HG03064 (cell line): ENCODE measurements around the gene C18orf32.
"Not testable (repeated sequence)": the region's sequence is repeated elsewhere in the genome, so short reads cannot be mapped to it uniquely, and the experiment has no call there.

Experiments
- ATAC-seq: cut with Tn5 transposase; IDR thresholded peaks from one replicate; pipeline ENCODE4 v1.9.1; 2021; ENCODE audit warnings: low read depth; ENCODE audit not compliant: unreplicated experiment

Gene C18orf32

DNA sequence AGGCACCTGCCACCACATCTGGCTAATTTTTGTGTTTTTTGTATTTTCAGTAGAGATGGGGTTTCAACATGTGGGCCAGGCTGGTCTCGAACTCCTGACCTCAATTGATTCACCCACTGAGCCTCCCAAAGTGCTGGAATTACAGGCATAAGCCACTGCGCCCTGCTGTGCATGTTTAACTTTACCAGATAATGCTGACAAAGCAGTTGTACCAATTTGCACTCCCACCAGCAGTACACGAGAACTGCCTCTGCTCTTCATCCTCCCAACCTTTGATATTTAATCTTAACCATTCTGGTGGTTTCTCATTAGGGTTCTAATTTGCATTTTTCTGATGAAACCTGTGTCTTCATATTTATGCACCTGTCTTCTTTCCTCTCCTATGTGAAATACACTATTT lies 14.6 kb downstream of the C18orf32 start:
- ATAC-seq: no peak

DNA sequence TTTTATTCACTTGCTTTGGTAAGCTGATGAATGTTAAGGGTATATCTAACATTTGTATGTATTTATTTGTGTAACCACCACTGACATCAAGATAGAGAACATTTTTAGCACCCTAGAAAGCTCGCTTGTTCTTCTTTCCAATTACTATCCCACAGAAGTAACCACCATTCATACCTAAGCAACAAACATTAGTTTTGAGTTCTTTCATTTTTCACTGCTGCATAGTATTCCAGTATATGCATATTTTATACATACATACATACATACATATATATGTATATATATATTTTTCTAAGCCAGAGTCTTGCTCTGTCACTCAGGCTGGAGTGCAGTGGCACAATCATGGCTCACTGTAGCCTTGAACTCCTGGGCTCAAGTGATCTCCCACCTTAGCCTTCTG lies 15.5 kb downstream of the C18orf32 start:
- ATAC-seq: no peak

DNA sequence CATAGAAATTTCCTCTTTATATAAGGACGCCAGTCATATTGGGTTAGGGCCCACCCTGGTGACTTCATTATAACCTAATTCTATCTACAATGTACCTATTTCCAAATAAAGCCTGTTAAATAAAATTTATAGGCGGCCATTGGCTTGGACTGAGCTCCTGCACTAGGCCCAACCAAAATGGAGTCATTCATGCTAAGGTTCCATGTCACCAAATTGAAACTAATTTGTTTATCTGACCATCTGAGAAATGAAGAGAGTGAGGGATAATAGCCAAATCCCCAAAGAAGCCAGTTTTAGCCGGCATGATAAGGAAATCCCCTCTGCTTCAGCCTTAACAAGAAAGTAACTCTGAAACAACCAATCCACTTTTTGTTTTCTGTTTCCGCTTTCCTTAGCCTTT lies 19.4 kb downstream of the C18orf32 start:
- ATAC-seq: no peak

DNA sequence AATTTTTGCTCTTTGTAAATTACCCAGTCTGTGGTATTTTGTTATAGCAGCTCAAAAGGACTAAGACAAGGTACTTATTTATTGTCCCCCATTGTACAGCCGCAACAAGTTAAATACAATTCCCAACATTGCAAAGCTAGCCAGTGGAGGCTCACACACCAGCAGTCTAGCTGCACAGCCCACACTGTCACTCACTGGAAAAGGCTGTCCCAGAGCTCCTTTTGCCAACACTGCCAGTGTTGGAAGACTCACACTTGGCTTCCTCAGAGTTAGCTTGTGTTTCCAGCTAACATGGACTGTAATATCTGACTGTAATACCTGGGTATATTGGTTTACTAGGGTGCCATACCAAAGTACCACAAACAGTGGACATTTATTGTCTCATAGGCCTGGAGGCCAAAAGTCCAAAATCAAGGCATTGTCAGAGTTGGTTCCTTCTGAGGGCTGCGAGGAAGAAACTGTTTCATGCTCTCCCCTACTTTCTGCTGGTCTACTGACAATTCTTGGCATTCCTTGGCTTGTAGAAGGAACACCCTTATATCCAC lies 19.9 kb downstream of the C18orf32 start:
- no peak for ATAC-seq

DNA sequence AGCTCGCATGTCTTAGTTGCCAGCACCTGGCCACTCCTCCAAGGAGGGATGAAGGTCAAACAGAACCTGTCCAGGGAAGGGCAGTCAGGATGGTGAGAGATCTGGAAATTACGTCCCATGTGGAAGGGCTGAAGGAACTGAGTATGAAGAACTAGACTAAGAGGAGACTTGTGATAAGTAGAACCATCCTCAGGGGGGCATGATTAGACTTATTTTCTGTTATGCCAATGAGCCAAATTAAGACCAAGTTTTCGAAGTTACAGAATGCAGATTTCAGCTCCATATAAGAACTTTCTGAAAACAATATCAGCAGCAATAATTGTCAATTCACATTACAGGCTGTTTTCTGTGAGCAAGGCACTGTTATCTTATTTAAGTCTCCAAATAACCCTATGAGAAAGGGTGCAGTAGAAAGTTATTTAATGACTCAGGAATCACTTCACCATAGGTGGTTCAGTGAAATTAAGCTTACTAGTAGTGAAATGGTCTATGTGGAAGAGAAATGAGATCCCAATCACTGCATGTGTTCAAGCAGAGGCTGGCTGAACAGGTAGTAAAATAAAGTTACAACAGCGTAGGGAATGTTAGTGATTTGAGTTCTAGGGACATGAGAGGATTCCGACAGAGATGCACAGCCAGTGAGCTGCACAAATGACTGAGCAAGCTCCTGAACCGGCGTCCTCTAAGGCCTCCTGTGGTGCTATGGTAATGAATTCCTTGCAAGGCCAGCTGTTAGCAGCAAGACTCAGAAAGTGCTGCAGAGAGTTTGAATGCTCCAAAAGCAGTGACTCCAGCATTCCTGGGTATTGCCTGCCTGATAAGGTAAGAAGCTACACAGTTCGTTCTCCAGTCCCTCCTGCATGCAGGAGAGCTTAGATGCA lies 22.1 kb downstream of the C18orf32 start:
- ATAC-seq: no peak

DNA sequence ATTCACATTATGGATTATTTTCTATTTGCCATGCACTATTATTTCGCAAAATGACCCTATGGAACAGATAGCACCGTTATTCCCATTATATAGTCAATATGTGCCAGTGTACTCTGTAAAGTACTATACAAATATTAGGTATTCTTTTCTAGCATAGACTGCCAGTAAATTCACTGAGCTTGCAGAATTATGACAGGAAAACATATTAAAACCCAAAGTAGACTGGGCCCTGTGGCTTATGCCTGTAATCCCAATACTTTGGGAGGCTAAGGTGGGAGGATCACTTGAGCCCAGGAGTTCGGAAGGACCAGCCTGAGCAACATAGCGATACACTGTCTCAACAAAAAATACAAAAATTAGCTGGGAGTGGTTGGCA lies 25.4 kb downstream of the C18orf32 start:
- no peak for ATAC-seq

DNA sequence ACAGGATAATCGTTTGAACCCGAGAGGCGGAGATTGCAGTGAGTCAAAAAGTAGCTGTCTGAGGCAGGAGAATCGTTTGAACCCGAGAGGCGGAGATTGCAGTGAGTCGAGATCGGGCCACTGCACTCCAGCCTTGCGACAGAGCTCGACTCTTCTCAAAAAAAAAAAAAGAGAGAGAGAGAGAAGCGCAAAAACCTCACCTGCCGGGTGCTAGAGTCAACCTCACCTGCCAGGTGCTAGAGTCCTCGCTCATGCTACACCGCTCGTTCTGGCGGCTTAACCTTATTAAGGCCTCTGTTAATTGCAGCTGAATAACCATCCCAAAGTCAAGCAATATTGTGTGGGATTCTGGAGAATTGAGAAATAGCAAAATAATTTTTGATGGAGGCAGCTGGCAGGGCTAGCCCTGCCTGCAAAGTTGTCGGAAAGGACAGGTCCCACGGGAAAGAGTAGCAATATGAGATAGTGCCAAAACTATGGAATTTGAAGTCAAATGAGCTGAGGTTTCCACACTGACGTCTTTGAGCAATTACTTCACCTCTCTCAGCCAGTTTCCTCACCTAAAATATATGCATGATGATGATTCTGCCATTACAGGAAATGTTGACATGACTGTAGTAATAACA lies 25.9 kb downstream of the C18orf32 start:
- ATAC-seq: no peak

DNA sequence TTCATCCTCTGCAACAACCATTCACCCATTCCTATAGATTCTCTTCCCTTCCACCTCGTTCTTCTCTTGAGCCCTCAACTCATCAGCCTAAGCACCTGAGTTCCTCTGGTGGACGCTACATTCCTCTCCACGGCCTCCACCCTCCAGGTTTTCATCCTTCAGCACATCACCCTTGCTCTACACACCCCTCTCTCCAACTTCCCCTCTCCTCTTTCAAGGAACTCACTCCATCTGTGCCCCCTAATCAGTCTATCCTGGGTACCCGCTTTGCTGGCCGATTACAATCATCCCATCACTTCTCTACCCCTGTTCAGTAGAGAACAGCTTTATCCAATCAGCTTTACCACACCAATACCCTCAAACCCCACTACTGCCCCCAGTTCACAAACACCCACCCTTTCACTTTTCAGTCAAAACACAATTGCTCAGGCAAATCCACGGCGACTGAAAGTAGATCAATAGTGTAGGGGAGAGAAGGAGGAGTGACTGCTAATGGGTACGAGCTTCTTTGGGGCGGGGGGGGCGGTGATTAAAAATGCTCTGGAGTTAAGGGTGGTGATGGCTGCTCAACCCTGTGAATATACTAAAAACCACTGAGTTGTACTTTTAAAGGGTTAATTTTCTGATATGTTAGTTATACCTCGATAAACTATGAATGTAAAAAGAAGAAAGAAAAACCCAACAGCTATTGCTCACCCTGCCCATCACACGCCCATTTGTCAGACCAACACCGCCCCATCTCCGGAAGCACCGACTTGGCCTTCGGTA lies 27.4 kb downstream of the C18orf32 start:
- peak; percentile 35 for ATAC-seq

DNA sequence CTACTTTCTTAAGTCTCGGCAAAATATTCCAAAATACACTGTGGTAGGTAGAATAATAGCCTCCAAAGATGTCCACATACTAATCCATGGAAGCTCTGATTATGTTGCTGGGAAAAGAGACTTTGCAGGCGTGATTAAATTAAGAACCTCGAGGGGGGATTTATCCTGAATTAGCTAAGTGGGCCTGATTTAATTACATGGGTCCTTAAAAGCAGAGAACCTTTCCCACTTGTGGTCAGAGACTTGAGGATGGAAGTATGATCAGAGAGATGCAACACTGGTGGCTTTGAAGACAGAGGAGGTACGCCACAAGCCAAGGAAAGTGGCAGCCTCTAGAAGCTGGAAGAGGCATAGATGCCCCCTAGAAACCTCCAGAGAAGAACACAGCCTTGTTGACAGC lies 29.4 kb downstream of the C18orf32 start:
- no peak for ATAC-seq

DNA sequence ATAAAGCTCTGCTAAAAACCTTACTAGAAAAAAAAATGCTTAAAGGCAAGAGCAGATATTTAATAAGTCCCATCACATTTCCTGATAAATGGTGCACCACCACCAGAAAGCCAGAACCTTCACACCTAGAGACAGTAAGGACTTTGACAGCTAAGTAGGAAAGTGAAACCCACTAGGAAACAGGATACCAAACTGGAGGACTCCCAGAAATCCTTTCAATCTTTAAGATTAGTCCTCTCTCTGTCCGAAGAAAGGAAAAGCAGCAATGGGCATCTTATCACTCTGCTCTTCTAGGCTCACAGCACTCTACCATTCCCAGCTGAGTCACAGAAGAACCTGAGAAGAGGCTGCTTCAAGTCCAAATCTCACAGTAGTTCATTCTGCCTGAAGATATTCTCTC lies 30.2 kb downstream of the C18orf32 start:
- no peak for ATAC-seq

DNA sequence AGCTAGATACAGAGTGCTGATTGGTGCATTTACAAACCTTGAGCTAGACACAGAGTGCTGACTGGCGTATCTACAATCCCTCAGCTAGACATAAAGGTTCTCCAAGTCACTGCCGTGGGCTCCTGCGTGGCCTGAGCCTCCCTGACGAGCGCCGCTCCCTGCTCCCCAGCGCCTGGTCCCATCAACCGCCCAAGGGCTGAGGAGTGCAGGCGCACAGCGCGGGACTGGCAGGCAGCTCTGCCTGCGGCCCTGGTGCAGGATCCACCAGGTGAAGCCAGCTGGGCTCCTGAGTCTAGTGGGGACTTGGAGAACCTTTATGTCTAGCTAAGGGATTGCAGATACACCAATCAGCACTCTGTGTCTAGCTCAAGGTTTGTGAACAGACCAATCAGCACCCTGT lies 34.5 kb downstream of the C18orf32 start:
- not testable (repeated sequence) for ATAC-seq

DNA sequence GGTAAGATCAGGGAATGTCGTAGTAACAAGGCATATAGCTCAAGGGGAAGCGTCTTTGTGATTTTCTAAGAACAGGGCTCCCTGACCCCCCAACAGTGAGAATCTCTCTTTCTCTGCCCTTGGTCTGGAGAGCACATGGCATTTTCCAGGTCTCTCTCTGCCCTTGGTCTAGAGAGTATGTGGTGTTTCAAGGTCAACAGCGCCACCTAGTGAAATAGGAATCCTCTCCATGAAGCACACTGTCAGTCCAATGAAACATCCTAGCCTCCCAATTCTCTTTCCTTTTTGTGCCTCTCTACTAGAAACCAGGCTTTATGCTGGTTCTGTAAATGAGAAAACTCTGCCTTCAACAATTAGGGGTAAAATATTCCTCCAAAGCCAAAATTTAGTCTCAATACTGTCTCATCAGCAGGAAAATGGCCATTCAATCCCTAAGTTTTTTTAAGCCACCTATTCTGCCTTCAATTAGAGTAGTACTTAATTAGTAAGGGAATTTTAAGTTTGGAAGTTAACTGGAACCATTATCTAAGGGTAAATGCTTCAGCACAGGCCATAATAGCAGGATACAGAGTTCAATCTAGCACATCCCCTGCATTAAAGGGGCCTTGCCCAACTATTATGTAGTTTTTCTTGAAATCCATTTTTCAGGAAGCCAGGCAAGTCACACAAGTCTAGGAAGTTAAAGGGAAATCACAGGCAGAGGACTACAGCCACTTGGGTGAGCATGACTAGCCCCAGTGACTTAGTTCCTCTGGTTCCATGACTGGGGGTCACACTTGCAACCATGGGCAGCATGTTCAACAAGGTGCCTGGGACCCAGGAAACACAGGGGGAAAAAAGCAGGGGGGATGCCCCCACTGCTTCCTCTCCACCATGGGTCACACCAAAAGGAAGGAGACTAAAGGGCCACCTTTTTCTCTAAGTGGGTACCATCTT lies 39.0 kb downstream of the C18orf32 start:
- ATAC-seq: no peak

DNA sequence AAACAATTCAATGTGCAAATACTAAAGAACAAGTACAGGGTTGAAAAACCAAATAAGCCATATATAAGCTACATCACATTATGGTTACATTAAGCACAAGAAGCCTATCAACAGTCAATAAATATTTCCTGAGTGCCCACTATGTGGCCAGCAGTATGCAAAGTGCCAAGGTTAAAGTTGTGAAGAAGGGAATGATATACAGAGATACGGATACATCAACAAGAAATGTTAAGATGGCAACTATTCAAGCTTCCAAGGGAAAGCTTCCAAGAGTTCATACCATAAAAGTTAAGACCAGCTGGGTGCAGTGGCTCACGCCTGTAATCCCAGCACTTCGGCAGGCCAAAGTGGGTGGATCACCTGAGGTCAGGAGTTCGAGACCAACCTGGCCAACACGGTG lies 40.6 kb downstream of the C18orf32 start:
- ATAC-seq: no peak

DNA sequence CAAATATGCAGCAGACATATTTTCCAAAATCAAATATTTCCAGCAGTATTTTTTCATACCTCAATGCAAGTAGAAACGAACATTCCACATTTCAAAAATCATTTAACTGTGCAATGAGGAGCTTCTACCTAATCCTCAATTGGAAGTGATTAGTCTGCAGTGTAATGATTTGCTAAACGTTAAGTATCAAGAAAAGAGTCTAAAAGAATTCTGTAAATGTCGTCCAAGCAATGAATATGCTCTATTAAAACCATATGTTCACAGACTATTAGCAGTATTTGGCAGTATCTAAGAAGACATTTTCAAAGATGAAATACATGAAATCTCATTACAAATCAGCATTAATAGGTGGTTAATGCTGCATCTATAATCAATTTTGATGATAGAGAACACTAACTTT lies 42.5 kb downstream of the C18orf32 start:
- ATAC-seq: no peak

DNA sequence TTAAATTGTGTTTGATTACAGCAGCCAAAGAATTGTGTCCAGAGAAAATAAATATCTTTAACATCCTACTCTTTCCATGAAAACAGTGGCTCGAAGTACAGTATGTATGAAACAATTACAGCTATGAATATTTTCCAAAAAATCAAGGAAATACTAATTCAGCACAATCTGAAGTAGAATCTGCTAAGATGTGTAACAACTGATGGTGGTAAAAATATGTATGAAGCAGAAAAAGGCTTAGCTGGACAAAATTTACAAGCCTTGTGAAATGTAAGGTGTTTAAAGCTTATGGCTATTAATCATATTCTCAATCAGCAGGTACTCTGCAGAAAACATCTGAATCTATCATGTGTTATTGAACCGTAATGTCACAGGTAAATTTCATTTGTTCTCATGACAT lies 43.2 kb downstream of the C18orf32 start:
- no peak for ATAC-seq

DNA sequence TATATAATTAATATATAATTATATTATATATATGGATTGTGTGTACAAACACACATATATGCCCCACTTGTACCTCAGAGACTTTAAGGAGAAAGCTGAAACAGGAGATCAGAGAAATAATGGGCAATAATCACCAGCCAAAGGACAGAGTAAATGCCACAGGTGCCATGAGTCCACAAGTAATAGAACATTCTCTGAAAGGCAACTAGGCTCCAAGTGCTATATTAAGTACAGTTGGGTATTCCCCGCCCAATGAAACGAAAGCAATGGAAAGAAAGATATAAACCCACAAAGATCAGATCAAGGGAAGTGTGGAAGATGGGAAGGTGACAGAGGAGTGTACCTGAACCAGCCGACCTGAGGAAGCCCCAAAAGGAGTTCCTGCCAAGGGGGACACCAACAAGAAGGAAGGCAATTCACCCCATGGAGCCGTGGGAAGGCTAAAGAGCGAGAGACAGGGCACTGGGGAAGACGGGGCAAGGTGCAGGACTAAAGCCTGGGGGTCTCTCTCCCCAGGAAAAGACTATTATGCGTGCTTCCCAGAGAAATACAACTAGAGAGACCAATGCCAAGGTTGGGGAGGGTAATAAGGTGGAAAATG lies 45.6 kb downstream of the C18orf32 start:
- no peak for ATAC-seq

DNA sequence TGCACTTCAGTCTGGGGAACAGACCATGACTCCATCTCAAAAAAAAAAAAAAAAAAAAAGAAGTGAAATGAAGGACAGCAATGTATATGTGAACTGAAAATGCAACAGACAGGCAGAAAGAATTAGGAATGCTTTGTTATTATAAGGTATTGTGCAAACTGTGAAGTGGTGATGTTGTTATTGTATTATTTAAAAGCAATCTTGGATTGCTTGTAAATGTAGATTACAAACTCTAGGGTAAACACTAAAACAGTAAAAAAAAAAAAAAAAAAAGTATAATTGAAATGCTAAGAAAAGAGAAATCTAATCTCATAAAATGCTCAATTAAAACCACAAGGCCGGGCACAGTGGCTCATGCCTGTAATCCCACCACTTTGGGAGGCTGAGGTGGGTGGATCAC lies 51.9 kb downstream of the C18orf32 start:
- no peak for ATAC-seq

DNA sequence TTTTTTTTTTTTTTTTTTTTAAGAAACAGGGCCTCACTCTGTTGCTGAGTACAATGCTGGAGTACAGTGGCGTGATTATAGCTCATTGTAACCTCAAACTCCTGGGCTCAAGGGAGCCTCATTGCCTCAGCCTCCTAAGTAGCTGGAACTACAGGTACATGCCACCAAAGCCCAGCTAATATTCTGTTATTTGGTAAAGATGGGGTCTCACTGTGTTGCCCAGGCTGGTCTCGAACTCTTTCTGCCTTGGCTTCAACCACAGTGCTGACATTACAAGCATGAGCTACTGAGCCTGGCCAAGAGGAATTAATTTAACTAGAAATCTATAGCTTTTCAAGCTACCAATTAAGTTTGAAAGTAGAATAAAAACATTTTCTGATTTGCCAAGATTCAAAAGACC lies 54.4 kb downstream of the C18orf32 start:
- no peak for ATAC-seq

DNA sequence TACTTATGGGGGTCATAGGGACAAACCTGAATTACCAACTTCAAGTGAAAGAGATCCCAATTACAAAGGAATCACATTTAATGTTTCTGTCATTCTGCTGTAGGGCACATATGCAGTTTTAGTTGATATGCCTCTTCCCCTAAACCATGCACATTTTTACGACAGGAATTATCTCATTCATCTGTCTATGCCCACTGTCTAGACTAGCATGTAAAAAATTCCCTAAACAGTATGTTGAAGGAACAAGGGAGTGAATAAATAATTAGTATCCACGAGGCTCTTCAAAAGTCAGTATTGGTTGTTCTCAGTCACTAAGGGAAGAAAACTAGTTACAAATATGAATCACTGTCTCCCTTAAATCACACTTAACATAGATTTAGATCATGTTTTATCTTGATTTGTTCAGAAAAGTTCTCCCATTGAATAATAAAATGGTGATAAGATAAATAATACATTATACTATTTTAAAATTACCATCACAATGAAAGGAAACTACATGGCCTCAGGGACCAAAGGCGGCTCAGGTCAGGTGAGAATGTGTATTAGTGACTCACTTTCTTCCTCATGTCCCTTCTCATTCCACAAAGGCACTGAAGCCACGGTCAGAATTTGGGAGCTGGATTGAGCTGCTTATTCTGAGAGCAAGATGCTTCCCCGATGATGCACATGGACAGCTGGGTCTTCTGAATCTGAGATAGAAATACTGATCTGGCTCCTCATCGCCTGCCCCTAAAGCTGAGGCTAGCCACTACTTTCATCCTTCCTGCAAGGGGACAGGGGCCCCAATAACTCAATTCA lies 55.7 kb downstream of the C18orf32 start:
- ATAC-seq: no peak
